Ovary (tissue), 9 donors: ENCODE measurements around the gene TCF12. TPM values are rescaled to one million over a fixed set of nuclear protein-coding genes. Genes with fewer than 3 reads are reported as not detected.

Experiments
- DNase-seq, 5 donors: peaks; one replicate each; pipeline ENCODE4 v3.0.0-alpha.2; 2019 to 2020
- H3K27ac ChIP-seq, 2 donors: fragments of 200-600 bp; one replicate each; pipeline versions ENCODE4 v1.5.1 to v1.8.0; 2019 to 2022
- H3K27me3 ChIP-seq: fragments of 200-600 bp; one replicate; pipeline ENCODE4 v1.8.0; 2022
- H3K36me3 ChIP-seq: fragments of 200-600 bp; sonication (generic); one replicate; pipeline ENCODE4 v1.5.1; 2019
- H3K4me1 ChIP-seq: one replicate; pipeline ENCODE4 v1.8.1; 2013; ENCODE audit warnings: mild to moderate bottlenecking, moderate library complexity; ENCODE audit not compliant: insufficient read depth
- H3K4me3 ChIP-seq: fragments of 200-600 bp; sonication (generic); one replicate; pipeline ENCODE4 v1.5.1; 2017
- H3K9me3 ChIP-seq, 2 donors: fragments of 200-600 bp in 1 of 2; sonication (generic) in 1 of 2; one replicate each; pipeline versions ENCODE4 v1.5.1 to v1.8.1; 2013 to 2019; ENCODE audit warnings: mild to moderate bottlenecking in 1 of 2, moderate library complexity in 1 of 2
- EP300 ChIP-seq: sonication (generic); formaldehyde crosslinking; IDR thresholded peaks from one replicate; pipeline ENCODE4 v1.6.1; 2017; ENCODE audit warnings: antibody characterized with exemption
- POLR2A ChIP-seq: fragments of 450-650 bp; IDR thresholded peaks from one replicate; pipeline ENCODE4 v1.6.1; 2017; ENCODE audit warnings: antibody characterized with exemption, mild to moderate bottlenecking, moderate library complexity
- WGBS, 3 donors: extraction: QIAGEN DNeasy Blood & Tissue Kit in 1 of 3; methylation state at CpG; one replicate each; pipeline versions ENCODE4 v1.1.5 to v1.1.7; 2013 to 2017; 5-methylcytosine and 5-hydroxymethylcytosine counted together
- intact Hi-C, 4 donors: fragments of 100-400 bp; cut with DNase I; formaldehyde crosslinking; loops; one replicate each; pipeline versions ENCODE4 v1.11.0 to v1.15.1; 2022 to 2023
- polyA plus RNA-seq, 2 donors: library from polyadenylated mRNA; stranded (reverse); fragments of 200-250 nt in 1 of 2; fragments of 350-450 nt in 1 of 2; fragmentation: Illumina TruSeq in 1 of 2; extraction: RNeasy Lipid Tissue Mini Kit (QIAGEN cat#74804) in 1 of 2; gene quantifications; one replicate each; pipeline ENCODE4 v1.2.3, GENCODE V29; 2013 to 2014
- total RNA-seq, 7 donors: library from RNA; depleted of rRNA in 2 of 7; stranded (reverse); fragments of >200 nt in 2 of 7; fragmentation: NEBNext Ultra II Directional in 3 of 7; extraction: Animal tissue kit (Norgen Biotek cat#: 25700) in 3 of 7; gene quantifications; one replicate each; pipeline versions ENCODE4 v1.1.0 to v1.2.4, GENCODE V29; 2016 to 2023
- TF ChIP-seq, protein P1 (sequence below), 3 donors: fragments of 450-650 bp in 2 of 3; fragments of 200-600 bp in 1 of 3; IDR thresholded peaks; one replicate each; pipeline versions ENCODE4 v1.5.1 to v1.8.0; 2016 to 2022; ENCODE audit warnings: antibody characterized with exemption in 3 of 3, mild to moderate bottlenecking in 1 of 3
- donor health status: DM: no; HTN: no; CAD: no; lungs with moderate emphysema.
- donor health status: DM: no; HTN: no; CAD: no.
- donor health status: Bipolar disorder and iron deficiency.
- donor health status: DM: yes; HTN: yes; CAD: no.
- donor health status: DM: no; HTN: no; CAD: no.
- donor health status: DM: yes; HTN: yes; CAD: no.

Gene TCF12
- total and polyA plus RNA-seq, 9 donors: 28.6 to 150 (median 116) TPM

DNA sequence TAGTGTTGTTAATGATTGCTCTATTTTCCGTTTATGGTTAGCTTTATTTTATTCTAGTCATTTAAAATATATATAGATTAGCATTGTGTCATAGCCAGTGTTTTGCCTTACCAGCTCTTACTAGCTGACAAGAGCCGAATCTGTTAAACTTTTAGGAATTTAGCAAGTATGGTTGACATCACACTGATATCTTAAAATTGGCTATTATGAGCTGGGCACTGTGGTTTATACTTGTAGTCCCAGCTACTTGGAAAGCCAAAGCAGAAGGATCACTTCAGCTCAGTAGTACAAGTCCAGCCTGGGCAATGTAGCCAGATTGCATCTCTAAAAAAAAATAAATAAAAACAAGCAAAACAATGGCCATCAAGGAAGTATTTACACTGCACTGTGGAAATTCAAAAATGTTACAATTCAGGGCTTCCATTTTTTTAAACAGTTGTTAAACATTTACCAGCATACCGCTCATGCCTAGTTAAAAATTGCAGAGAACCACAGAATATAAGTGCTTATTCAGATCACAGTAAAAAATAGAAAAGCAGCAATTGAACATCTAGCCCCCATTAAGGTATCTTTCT, 249.5 kb downstream of the TCF12 start:
- H3K4me1 ChIP-seq: no peaks in the 10 kb centered on the region
- H3K27me3 ChIP-seq: no peaks in the 10 kb centered on the region
- no peak overlapping the region for H3K27ac ChIP-seq
- no peaks in the 10 kb centered on the region for H3K36me3 ChIP-seq
- TF ChIP-seq EP300 (no peak), POLR2A (no peak)
- TF ChIP-seq, protein P1, sequence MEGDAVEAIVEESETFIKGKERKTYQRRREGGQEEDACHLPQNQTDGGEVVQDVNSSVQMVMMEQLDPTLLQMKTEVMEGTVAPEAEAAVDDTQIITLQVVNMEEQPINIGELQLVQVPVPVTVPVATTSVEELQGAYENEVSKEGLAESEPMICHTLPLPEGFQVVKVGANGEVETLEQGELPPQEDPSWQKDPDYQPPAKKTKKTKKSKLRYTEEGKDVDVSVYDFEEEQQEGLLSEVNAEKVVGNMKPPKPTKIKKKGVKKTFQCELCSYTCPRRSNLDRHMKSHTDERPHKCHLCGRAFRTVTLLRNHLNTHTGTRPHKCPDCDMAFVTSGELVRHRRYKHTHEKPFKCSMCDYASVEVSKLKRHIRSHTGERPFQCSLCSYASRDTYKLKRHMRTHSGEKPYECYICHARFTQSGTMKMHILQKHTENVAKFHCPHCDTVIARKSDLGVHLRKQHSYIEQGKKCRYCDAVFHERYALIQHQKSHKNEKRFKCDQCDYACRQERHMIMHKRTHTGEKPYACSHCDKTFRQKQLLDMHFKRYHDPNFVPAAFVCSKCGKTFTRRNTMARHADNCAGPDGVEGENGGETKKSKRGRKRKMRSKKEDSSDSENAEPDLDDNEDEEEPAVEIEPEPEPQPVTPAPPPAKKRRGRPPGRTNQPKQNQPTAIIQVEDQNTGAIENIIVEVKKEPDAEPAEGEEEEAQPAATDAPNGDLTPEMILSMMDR (IDR thresholded peaks at IDR 0.05): no peak
- intact Hi-C loops: no loop called here
- H3K9me3 ChIP-seq: no peaks in the 10 kb centered on the region
- H3K4me3 ChIP-seq: no peak overlapping the region
- WGBS, 3 donors: 81 to 82% (median 82%) methylated on average over 3 of the region's 3 CpGs
- DNase-seq: no peak

- WGBS, 3 donors: 92 to 95% (median 93%) methylated on average over 2 of the region's 2 CpGs
- H3K27me3 ChIP-seq: no peaks in the 10 kb centered on the region
- TF ChIP-seq POLR2A: no peak
- TF ChIP-seq, protein P1 (IDR thresholded peaks at IDR 0.05): no peak
- no peak for TF ChIP-seq EP300
Measured at GRCh38 chr15:57169643-57170042, 251.2 kb downstream of the TCF12 start.

DNA sequence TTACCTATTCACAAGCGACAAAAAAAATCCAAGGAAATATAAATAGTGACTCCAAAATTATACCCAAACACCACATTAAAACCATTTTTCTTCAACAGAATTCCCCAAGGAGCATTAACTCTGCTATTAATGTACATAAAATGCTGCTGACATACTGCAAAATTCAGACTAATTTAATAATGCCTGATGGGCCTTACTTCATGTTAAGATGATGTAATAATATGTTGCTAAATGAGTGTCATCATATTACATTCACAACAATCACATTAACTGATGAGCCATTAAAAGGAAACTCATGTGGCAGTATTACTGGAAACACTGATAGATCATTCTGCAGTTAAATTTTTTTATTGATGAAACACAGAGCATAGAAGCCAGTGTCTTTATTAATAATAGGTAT, 253.0 kb downstream of the TCF12 start:
- TF ChIP-seq EP300: no peak
- TF ChIP-seq, protein P1 (IDR thresholded peaks at IDR 0.05): no peak
- TF ChIP-seq POLR2A: no peak
- intact Hi-C loops: no loop called here
- WGBS, 3 donors: 90 to 95% (median 94%) methylated on average over 1 of the region's 1 CpG
- H3K27me3 ChIP-seq: no peaks in the 10 kb centered on the region
- no peak overlapping the region for H3K27ac ChIP-seq
- H3K4me1 ChIP-seq: no peaks in the 10 kb centered on the region
- H3K36me3 ChIP-seq: no peaks in the 10 kb centered on the region
- no peak overlapping the region for H3K4me3 ChIP-seq
- no peaks in the 10 kb centered on the region for H3K9me3 ChIP-seq
- no peak for DNase-seq

More at GRCh38 chr15:57169643-57170042, 251.2 kb downstream of the TCF12 start:
- Histone ChIP-seq H3K27ac (no peak overlapping the region), H3K4me1 (no peaks in the 10 kb centered on the region), H3K36me3 (no peaks in the 10 kb centered on the region), H3K4me3 (no peak overlapping the region), H3K9me3 (no peaks in the 10 kb centered on the region)
- no peak for DNase-seq
- intact Hi-C loops: no loop called here

- 65 to 76% (median 75%) methylated on average over 3 of the region's 3 CpGs for WGBS, 3 donors
- Histone ChIP-seq H3K4me3 (no peak overlapping the region), H3K36me3 (no peaks in the 10 kb centered on the region), H3K9me3 (no peaks in the 10 kb centered on the region), H3K27ac (no peak overlapping the region), H3K4me1 (no peaks in the 10 kb centered on the region), H3K27me3 (no peaks in the 10 kb centered on the region)
- intact Hi-C loops: no loop called here
- no peak for DNase-seq
- TF ChIP-seq, protein P1 (IDR thresholded peaks at IDR 0.05): no peak
- no peak for TF ChIP-seq POLR2A
- TF ChIP-seq EP300: no peak
Measured at GRCh38 chr15:57172925-57173324, 254.5 kb downstream of the TCF12 start.
